ENCODE measurements around the gene PPIF.

- TF ChIP-seq EZH2phosphoT487 (IDR thresholded peaks at IDR 0.05; ENCODE audit: insufficient read depth, low read depth), result no peak
- TF ChIP-seq EZH2 (IDR thresholded peaks at IDR 0.05; ENCODE audit: insufficient read depth, poor library complexity, severe bottlenecking), result no peak
Observed at GRCh38 chr10:79350407-79351154, 3.3 kb downstream of the PPIF start.

Measured in GM23248 (cell line).